Stimulated activated CD8-positive, alpha-beta memory T cell treated with anti-CD3 and anti-CD28 coated beads, Interleukin-15, amount 100 ng/mL, for 24 hours (primary cell): Measurements from ENCODE around the gene TIAM2.

Source experiments
- DNase-seq: peaks from one replicate; pipeline ENCODE4 v3.0.0-alpha.2; 2020; ENCODE audit warnings: low read depth

Gene TIAM2

DNA sequence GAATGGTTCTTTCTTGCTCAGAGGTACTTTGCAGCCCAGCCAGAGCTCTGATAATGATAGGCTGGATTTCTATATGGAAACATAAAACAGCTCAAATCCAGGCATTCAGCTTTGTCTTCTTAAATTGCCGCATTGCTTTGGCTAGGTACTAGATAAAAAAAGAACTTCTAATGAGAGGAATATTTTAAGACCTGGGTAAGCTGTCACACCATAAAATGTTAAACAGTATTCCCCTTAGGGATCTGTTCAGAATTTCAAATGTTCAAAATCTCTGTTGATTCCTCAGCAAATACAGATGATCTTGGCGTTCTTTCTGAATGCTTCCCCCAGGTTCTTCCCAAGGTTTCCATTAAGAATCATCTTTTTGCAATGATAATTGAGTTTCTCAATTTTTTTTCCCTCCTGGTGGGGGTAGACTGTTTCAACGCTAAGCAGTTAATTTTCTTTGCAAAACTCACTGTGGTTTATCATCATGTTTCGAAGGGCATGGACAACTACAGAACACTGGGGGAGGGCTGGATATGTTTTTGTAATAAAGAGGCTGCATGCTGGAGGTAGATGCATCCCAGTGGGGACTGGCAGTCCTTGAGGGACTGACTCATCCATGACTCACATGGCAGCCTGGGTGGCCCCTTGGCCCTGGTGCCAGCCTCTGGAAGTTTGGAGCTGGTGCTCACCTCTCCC is 31.0 kb downstream of the TIAM2 start:
- no peak for DNase-seq

DNA sequence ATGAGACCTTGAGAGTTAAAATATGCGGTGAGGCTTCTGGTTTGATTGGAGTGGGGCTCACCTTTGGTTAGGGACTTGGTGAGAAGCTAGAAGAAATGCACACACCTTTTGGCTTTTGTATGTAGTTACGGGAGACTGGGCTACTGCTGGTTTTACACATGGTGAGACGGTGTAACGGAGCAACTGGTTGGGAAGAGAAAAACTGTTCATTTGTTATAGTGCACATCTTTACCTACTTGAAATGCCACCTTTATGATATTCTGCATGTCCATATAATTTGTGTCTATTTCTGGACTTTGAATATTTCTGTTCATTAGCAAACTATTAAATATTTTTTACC is 31.6 kb downstream of the TIAM2 start:
- no peak for DNase-seq

DNA sequence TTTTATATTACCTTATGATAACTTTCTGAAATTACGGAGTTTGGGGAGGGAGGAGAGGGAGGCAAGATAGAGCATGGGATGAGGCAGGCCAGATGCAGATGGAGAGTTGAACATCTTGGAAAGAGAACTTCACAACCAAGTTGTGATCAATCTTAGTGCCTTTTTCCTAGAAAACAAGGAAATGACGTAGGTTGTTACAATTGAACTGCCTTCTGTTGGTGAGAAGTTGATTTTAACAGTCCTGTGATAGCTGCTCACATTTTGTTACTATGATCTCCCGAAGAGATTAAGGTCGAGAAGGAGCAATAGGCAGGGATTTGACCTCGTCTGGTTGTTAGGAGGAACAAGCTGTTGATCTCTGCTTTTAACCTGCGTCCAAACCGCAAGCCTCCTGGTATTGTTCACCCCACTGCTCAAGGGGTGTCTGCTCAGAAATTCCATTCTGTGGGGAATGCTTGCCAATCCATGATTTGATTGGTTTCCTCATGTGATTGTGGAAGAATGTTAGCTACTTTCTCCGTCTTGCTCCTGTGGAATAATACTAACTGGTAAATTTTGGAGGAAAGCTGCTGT is 35.1 kb downstream of the TIAM2 start:
- no peak for DNase-seq

DNA sequence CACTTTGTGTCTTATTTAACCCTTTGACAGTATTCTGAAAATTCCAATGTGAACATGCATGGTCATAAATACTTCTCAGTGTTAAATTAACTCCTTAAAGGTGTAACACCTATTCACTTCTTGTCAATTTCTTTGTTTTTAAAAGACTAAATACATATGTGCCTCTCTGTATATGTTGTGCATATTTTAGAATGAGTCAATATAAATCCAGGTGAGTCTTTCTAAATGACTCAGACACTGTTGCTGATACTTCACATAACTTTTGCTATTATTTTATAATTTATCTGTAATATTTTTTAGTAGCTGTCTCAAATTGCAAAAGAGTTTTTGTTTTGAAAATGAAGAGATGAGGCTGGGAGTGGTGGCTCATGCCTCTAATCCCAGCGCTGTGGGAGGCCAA is 36.0 kb downstream of the TIAM2 start:
- DNase-seq, result no peak

DNA sequence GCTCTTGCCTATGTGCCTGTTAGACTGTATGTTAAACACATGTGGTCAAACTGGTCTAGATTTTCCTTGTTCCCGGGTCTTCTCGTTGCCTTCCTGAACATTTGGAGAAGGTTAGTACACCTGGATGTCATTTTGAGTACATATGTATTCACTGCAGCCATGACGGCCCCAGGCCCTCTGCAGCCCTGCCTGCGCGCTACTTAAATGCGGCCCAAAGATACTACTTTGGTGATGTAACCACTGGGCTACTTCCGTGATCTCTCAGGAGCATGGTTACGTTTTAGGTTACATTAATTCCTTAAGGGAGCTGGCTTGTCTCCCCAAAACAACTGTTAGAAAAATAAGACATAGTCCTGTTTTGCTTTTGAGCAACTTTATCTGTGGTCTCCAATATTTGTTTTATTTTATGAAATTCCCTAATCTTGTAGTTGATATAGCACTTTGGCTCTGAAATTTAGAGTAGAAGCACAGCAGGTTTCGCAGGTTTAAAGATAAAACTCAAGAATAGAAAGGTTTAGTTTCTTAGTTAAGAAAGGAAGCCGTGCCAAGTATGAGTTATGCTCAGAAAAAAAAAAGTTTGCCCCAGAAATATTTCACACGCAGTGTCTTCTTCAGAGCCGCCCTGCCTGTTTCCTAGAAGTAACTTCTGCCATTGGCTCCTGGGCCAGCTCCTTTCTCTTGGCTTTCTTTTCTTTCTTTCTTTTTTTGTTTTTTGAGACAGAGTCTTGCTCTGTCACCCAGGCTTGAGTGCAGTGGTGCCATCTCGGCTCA is 38.1 kb downstream of the TIAM2 start:
- no peak for DNase-seq

DNA sequence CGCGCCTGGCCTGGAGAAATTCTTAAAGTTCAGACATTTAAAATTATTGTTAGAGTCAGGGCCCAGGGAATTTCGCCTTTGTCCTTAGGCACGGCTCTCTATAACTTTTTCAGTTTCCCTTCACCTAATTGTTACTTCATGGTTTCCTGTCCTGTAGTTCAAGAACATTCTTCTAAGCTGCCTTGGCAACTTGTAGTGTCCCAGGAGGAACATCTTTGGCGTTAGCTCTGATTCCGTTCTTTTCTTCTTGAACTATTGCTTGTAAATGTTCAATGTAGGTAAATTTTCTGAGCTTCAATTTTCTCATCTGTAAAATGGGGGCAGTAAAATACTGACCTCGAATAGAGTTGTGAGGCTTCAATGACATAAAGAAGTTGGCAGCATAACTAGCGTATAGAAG is 41.8 kb downstream of the TIAM2 start:
- DNase-seq, result no peak

DNA sequence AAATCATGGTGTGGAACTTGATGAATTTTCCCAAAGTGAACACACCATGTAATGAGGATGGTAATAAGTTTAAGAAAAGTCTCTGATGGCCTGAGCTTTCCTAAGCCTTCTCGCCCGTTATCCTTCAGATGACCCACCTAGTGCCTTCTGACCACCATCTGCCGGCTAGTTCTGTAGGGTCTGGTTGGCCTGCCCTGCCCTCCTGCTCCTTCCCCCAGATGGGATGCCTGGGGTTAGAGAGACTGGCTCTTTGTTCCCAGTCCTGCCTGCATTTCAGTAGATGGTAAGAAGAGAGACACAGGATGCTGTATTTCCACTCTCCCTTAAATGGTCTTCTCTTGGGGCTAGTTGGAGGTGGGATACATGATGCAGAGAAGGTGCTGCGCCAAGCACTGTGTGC is 43.0 kb downstream of the TIAM2 start:
- no peak for DNase-seq

DNA sequence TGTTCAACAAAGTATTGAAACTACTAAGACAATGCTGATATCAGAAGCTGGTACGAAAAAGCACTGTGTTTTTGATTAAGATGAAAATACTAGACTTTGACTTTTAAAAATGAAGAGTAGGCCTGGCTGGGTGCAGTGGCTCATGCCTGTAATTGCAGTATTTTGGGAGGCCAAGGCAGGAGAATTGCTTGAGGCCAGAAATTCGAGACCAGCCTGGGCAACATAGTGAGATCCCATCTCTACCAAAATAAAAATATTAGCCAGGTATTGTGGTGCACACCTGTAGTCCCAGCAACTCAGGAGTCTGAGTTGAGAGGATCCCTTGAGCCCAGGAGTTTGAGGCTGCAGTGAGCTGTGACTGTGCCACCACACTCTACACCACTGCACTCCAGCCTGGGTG is 43.4 kb downstream of the TIAM2 start:
- no peak for DNase-seq

DNA sequence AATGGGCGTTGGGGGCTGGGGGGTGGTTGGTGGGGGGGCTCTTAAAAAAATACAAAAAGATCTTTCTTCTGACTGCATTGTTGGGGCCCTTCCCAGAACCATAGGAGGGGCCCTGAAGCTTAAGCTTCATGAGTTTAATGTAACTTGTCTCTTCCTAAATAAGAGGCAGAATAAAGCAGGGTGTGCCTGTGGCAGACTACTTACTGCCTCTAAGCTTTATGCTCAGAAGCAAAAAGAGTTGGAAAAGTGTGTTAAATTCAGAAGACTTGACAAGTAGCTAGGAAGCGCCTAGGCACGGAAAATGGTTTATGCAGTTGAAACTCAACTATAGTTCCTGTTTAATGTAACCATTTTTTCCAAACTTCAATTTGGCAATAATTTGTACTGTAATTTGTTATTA is 44.5 kb downstream of the TIAM2 start:
- no peak for DNase-seq

DNA sequence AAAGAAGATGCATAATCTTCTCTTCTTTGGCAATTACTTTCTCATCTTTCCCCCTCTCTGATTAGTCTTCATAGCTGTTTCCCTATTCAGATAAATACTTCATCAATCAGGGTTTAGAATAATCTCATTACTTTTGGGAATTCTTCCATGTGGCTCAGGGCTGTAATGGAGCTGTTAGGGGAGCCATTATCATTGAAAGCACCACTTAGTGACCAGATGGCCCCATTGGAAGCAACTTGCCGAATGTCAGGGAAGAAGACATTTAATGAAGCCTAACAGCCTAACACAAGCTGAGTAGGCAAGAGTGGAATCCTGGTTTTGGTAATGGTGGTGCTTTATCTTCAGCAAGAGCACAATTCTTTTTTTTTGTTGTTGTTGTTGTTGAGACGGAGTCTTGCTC is 45.0 kb downstream of the TIAM2 start:
- DNase-seq, result no peak

DNA sequence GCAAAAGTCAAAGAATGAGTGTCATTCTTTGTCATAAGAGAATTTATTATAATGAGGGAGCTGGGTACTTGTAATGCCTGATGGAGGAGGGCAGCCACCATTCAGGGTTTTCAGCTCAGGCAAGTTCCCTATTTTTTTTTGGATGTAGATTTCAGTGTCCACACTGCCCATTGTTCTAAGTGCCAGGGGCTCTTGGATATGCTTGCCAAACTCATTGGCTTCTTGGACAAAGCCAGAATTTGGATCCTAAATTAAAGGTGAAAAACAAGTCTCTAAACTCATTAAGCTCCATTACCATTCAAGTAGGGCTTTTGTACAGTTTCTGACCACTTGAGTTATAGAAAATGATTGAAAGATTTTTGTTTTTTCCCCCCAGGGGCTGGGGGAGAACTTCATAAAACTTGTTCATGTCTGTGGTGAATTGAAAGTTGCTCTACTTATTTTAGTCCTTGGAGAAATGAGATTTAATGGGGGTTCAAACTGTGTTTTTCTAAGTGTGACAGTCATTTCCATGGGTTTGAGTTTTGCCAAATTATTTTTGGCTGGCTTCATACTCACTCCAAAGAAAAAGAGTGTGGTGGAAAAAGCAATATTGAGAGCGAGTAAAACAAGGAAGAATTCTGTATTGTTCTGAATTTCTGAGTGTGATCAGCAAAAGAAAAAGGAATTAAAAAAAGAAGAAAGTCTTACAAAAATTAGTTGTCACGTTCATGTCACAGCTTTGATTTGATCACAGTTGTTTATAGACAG is 46.0 kb downstream of the TIAM2 start:
- no peak for DNase-seq

DNA sequence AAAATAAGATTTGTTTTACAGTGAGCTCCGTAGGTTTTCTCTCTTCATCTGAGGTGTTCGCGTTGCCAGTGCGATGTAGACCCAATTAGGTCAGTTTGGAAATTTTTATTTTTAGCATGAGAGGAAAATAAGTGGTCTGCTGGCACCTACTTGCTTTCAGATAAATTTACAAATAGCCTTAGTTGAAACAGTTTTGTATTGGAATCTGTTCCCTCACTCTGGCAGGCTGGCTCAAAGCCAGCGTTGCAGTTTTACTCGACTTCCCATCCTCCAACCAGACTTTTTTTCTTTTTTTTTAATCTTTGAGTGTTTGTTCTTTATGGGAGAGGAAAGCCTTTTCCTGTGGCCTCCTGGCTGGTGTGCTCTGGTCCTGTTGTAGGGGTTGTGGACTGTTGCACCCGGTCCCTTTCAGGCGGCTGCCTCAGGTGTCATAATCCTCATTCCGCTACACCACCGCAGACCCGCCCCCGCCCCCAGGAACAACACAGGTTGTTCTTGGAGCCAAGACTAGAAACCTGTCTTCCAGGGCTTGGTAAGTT is 46.7 kb downstream of the TIAM2 start:
- no peak for DNase-seq

DNA sequence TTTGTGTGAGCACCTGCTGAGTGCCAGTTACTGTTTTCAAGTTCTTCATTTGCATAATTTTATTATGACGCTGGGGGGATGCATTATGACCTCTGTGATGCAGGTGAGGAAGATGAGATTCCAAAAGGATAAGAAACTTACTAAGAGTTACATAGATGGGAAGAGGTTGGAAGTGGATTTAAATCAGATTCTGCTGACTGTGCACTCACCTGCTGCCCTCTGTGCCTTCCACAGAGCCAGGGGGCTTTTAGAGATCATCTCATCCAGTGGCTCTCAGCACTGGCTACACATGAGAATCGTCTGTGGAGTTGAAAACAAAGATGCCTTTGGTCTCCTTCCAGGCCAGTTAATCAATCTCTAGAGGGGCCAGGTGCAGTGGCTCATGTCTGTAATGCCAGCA is 47.9 kb downstream of the TIAM2 start:
- DNase-seq, result no peak

DNA sequence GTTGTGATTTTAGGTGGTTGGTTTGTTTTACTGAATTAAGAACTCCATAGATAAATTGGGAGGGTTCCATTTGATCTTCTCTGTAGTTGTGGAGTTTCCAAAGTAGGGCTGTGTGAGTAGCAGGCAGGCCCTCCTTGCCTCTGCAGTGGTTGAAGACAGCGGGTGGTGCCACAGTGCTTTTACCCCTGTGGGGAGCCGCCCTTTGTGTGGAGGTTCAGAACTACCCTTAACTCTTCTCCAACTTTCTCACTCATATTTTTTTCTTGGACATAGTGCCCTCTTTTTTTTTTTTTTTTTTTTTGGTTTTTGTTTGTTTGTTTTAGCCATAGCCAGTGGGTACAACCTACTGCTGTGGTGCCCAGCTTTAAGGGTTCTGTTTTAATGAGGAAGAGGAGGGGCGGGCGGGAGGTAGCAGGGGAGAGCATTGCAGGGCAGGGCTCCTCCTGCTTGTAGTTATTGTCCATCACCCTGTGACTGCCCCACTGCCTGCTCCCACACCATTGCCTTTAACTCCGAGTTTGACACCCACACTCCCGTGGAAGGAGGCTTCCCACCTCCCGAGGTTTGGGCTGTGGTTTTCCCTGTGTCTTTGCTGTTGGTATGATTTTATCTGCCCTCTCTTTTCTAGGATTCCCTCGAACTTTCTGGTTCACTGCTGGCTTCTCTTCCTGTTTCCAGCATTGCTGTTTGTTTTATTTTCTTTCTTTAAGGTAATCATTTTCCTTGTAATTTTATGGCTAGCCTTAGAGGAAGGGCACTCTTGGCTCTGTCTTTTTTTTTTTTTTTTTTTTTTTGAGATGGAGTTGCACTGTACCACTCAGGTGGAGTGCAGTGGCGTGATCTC is 50.7 kb downstream of the TIAM2 start:
- DNase-seq, result no peak

DNA sequence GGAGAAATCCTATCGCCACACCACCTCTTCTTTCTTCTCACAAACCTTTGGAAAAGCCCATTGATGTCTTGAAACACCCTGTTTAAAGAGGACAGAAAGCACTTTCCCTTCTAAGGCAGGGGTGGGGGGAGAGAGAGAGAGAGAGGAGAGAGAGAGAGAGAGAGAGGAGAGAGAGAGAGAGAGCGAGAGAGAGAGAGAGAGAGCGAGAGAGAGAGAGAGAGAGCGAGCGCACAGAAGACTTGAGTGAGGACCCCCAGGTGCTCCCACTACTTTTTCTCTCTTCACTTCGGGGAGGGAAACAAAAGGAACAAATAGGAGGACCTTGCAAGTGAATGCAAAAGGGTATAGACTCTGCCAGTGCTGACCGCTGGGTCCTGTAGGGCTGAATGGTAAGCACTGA is 52.4 kb downstream of the TIAM2 start:
- DNase-seq, result no peak

DNA sequence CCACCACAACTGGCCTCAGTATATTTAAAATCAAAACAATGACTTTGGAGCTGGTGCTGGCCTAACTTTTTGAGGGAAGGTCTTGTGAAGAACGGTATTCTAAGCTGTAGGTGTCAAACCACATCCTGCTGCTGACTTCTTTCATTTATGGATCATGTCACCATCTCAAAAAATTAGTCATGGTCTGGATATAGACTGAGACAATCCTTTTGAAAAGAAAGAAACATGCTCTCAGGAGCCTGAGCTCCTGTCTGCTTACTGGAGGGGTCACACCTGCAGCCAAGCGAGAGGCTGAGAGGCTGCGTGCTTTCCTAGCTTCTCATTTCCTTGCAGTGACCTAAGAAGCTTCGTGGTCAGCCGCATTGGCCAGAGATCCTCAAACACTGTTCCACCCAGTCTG is 55.2 kb downstream of the TIAM2 start:
- no peak for DNase-seq

DNA sequence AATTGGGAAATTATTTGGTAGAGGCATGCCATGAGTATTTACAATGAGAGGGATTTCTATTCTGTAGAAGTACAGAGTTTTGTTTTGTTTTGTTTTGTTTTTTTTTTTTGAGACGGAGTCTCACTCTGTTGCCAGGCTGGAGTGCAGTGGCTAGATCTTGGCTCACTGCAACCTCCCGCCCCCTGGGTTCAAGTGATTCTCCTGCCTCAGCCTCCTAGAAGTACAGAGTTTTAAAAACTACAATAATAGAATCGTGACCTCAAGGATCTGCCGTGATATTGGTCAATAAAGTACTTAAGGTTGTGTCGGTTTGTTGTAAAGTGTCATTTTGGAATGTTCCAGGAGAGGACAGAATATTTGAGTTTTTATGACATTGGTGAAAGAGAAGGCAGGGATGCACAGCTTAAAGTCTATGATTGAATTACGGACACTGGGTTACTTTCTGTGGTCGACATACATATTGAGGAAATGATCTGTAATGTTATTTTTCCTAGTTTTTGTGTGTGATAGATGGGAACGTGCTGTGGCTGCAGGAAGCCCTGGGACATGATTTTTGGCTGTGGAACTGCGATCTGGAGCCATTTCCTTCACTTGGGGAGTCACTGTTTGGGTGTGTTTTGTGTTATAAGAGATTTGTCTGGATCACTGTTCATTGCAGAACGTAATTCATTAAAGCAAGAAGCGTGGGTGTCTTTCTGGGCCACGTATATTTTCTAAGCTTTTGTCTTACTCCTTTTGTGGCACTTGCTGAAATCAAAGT is 59.6 kb downstream of the TIAM2 start:
- DNase-seq, result no peak

DNA sequence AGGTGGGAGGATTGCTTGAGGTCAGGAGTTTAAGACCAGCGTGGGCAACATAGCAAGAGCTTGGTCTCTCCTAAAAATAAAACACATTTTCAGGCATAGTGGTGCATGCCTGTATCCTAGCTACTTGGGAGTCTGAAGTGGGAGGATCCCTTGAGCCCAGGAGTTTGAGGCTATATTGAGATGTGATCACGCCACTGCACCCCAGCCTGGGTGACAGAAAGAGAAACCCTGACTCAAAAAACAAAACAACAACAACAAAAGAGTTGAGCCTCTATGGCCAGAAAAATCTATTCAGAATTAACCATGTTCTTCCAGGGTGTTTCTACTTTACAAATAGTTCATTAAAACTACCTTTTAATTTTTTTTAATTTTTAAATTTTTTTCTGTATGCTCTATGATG is 60.6 kb downstream of the TIAM2 start:
- no peak for DNase-seq

DNA sequence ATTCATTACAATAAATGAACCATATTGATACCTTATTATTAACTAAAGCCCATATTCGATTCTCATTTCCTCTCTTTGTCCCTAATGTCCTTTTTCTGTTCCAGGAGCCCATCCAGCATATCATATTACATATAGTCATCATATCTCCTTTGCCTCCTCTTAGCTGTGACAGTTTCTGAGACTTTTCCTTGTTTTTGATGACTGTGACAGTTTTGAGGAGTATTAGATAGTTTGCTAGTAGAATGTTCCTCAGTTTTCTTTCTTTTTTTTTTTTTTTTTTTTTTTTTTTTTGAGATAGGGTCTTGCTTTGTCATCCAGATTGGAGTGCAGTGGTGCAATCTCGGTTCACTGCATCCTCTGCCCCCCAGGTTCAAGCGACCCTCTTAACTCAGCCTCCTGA is 61.6 kb downstream of the TIAM2 start:
- DNase-seq, result no peak

DNA sequence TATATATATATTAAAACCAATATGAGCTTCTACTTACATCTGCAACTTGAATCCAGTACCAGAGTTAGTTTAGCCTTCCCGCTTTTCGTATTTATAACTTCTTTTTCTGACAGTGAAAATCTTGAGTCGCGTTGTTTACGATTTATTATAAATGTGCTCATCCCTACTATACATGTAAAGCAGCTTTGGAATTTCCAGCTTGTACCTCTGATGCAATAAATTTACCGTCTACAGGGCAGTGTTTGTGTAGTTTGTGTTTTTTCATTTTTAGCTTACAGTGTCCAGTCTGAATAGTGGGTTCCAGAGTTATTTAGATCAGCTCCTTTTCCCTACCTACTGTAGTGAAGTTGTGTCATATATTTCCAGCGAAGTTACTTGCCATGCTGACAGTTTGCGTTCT is 66.3 kb downstream of the TIAM2 start:
- DNase-seq, result no peak

DNA sequence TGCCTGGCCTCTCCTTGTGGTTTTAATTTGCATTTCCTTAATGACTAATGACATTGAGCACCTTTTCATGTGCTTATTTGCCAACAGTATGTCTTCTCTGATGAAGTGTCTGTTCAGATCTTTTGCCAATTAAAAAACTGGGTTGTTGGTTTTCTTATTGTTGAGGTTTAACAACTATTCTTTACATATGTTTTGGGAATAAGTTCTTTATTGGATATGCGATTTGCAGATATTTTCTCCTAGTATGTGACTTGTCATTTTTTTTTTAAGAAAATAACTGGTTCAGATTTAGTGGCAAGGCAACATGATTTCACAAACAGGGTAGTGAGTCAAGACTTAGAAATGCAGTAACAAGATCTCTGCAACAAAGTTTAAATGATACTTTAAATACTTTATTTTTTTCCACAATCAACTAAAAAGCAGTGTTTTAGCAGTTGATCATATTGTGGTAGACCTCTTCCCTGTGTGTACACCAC is 67.8 kb downstream of the TIAM2 start:
- DNase-seq, result no peak
